Neutrophil (primary cell): Measurements from ENCODE around the gene CEMIP.

Experiments used
- H3K27ac ChIP-seq: fragments of 200-600 bp; sonication (generic); 2 replicates; pipeline ENCODE4 v1.5.1; 2016; ENCODE audit warnings: mild to moderate bottlenecking, moderate library complexity
- H3K27me3 ChIP-seq: fragments of 200-600 bp; sonication (generic); 2 replicates; pipeline ENCODE4 v1.6.0; 2016; ENCODE audit warnings: mild to moderate bottlenecking
- H3K36me3 ChIP-seq: fragments of 200-600 bp; sonication (generic); 2 replicates; pipeline ENCODE4 v1.5.1; 2017
- H3K4me1 ChIP-seq, 2 experiments: fragments of 200-600 bp in 1 of 2; sonication (generic) in 1 of 2; 1 replicate in 1 of 2; 2 replicates in 1 of 2; pipeline versions ENCODE4 v1.5.1 to v1.6.1; 2013 to 2016; ENCODE audit warnings: low read depth in 1 of 2, low read length in 1 of 2, mild to moderate bottlenecking in 1 of 2, moderate library complexity in 1 of 2; ENCODE audit not compliant: control insufficient read depth in 1 of 2, insufficient read depth in 1 of 2
- H3K4me3 ChIP-seq, 2 experiments: fragments of 200-600 bp in 1 of 2; sonication (generic) in 1 of 2; 1 replicate in 1 of 2; 2 replicates in 1 of 2; pipeline ENCODE4 v1.5.1; 2013 to 2016; ENCODE audit warnings: low read depth in 1 of 2, low read length in 1 of 2, mild to moderate bottlenecking in 1 of 2, moderate library complexity in 1 of 2
- H3K9me3 ChIP-seq: fragments of 200-600 bp; sonication (generic); 2 replicates; pipeline ENCODE4 v1.5.1; 2016
- TF ChIP-seq, protein P1 (sequence below): fragments of 200-600 bp; sonication (generic); IDR thresholded peaks from 2 replicates; pipeline ENCODE4 v1.5.1; 2016; ENCODE audit warnings: antibody characterized with exemption

Gene CEMIP

DNA sequence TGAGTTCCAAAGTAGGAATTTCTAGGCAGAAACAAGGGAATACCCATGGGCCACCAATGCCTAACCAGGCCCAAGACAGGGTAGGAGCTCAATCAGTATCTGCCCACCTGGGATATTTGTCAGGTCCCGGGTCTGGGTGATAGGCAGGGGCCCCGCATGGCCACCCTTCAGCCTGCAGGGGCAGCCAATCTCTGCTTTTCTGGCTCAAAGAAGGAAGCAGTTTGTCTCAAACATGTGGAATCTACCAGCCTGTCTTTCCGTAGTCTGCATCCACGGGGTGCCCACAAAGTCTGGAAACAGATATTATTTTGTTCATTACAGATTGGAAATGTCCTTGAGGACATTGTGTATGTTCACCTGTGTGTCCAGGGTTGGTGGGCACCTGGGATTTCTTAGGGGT lies 56.2 kb downstream of the CEMIP start:
- no peak overlapping the region for H3K4me3 ChIP-seq
- H3K4me1 ChIP-seq = no peaks in the 10 kb centered on the region
- H3K36me3 ChIP-seq = no peaks in the 10 kb centered on the region
- peaks cover 26% of the 10 kb centered on the region for H3K27me3 ChIP-seq
- no peak overlapping the region for H3K27ac ChIP-seq
- TF ChIP-seq, protein P1, sequence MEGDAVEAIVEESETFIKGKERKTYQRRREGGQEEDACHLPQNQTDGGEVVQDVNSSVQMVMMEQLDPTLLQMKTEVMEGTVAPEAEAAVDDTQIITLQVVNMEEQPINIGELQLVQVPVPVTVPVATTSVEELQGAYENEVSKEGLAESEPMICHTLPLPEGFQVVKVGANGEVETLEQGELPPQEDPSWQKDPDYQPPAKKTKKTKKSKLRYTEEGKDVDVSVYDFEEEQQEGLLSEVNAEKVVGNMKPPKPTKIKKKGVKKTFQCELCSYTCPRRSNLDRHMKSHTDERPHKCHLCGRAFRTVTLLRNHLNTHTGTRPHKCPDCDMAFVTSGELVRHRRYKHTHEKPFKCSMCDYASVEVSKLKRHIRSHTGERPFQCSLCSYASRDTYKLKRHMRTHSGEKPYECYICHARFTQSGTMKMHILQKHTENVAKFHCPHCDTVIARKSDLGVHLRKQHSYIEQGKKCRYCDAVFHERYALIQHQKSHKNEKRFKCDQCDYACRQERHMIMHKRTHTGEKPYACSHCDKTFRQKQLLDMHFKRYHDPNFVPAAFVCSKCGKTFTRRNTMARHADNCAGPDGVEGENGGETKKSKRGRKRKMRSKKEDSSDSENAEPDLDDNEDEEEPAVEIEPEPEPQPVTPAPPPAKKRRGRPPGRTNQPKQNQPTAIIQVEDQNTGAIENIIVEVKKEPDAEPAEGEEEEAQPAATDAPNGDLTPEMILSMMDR = no peak
- H3K9me3 ChIP-seq = no peaks in the 10 kb centered on the region

DNA sequence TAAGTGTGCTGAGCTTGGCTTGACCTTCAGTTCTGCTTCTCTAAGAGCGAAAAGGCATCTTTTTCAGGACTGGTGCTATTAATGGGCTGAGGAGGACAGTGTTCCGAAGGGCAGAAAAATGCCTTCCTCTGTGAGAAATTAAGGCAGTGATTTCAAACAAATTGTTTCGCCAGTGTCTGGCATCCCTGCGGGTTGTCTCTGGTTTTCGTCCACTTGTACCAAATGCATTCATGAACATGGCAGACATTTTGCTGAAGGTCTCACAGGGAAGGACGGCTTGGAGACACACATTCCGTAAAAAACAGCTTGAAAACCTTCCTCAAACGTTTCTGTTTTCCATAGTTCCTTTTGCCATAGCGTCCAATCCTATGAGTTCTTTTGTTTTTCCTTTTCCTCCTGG lies 57.1 kb downstream of the CEMIP start:
- H3K4me1 ChIP-seq = no peaks in the 10 kb centered on the region
- no peak overlapping the region for H3K4me3 ChIP-seq
- H3K27ac ChIP-seq = no peak overlapping the region
- peaks cover 19% of the 10 kb centered on the region for H3K27me3 ChIP-seq
- TF ChIP-seq, protein P1 = no peak
- H3K36me3 ChIP-seq = no peaks in the 10 kb centered on the region
- no peaks in the 10 kb centered on the region for H3K9me3 ChIP-seq

DNA sequence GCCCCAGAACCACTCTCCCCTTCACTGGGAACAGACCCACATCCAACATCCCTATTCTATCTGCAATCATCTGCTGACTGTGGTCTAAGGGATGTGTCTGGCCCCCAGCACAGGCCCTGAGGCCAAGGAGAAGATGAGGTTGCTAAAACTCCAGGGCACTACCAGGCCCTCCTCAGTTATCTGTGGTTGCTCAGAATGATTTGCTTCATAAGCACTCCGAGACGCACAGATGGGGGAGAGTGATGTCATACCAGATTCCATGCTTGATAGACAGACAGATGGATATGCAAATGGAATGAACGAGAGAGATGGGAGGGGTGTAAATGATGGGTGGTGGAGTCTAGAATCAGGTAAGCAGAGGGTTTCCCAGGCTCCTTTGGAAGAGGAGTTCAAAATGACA lies 57.8 kb downstream of the CEMIP start:
- Histone ChIP-seq H3K27me3 (peaks cover 15% of the 10 kb centered on the region), H3K27ac (no peak overlapping the region), H3K4me3 (no peak overlapping the region), H3K9me3 (no peaks in the 10 kb centered on the region), H3K36me3 (no peaks in the 10 kb centered on the region), H3K4me1 (no peaks in the 10 kb centered on the region)
- TF ChIP-seq, protein P1 = no peak

DNA sequence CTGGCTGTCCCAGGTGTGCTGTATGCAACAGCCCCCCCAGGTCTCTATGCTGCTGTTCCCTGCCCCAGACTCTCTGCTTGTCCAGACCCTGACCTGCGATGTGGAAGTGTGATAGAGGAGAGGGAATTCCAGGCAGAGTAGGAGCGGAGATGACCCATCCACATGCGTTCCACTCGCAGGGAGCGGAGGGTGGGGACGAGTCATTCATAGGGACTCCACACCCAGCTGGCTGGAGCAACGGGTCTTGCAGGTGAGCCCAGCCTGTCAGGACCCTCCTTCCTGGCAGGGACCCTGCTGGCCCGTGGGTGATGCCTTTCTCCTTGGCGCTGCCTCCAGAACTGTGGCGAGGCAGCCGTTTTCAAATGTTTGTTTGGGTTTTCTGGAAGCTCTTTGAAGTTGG lies 58.8 kb downstream of the CEMIP start:
- Histone ChIP-seq H3K4me3 (no peak overlapping the region), H3K9me3 (no peaks in the 10 kb centered on the region), H3K27me3 (peaks cover 10% of the 10 kb centered on the region), H3K27ac (no peak overlapping the region), H3K36me3 (no peaks in the 10 kb centered on the region), H3K4me1 (no peaks in the 10 kb centered on the region)
- TF ChIP-seq, protein P1 = no peak

DNA sequence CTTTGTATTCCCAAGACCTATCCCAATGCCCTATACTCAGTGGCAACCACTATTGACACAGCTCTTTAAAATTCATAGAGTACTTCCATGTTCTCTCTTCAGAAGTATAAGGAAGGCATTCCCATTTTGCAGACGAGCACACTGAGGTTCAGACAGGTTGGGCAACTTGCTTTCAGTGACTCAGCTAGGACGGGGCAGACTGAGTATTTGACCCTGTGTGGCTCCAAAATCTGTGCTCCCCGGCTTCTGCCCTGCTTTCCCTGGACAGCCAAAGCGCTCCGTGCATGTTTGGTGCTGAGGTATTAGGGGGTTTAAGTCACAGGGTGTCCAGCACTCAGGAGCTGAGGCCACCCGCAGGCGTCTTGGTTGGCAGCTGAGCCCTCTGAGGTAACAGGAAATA lies 59.5 kb downstream of the CEMIP start:
- no peak overlapping the region for H3K4me3 ChIP-seq
- peaks cover 10% of the 10 kb centered on the region for H3K27me3 ChIP-seq
- H3K4me1 ChIP-seq = no peaks in the 10 kb centered on the region
- no peaks in the 10 kb centered on the region for H3K36me3 ChIP-seq
- no peaks in the 10 kb centered on the region for H3K9me3 ChIP-seq
- no peak overlapping the region for H3K27ac ChIP-seq
- TF ChIP-seq, protein P1 = no peak

DNA sequence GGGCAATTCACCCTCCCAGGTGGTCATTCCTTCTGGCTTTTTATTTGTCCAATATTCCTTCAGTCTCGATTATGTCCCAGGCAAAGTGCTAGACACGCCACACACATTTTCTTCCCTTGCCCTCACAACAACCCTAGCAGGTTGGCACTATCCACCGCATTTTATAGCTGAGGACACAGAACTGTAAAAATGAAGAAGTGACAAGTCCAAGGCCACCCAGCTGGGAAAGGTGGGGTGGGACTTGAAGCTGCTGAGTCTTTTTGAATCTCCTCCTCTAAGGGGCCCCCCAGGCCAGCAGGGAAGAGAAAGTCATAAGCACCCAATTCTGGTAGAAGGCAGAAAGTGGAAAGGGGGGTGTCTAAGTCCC lies 60.6 kb downstream of the CEMIP start:
- Histone ChIP-seq H3K36me3 (no peaks in the 10 kb centered on the region), H3K4me1 (no peaks in the 10 kb centered on the region)

More for the DNA sequence above, 60.6 kb downstream of the CEMIP start:
- H3K9me3 ChIP-seq = no peaks in the 10 kb centered on the region
- H3K27ac ChIP-seq = no peak overlapping the region
- H3K27me3 ChIP-seq = peaks cover 6% of the 10 kb centered on the region
- no peak overlapping the region for H3K4me3 ChIP-seq
- TF ChIP-seq, protein P1 = no peak
